ENCODE results near the gene EPHA8. TPM values are rescaled to one million over a fixed set of nuclear protein-coding genes. Genes with fewer than 3 reads are reported as not detected.

The EPHA8 gene
- total and polyA plus RNA-seq, 7 donors: 0.01 to 0.03 TPM; not detected in 5

GRCh38 chr1:22525646-22526045 is 37.6 kb upstream of the EPHA8 start:
- no peak for ATAC-seq
- intact Hi-C loops (cut with DNase I): no loop called here

GRCh38 chr1:22526098-22526497 is 37.2 kb upstream of the EPHA8 start:
- TF ChIP-seq CTCF (IDR thresholded peaks at IDR 0.05): no peak
- intact Hi-C loops (cut with DNase I): no loop called here
- DNase-seq (no peak), ATAC-seq (no peak)
- H3K27ac ChIP-seq: no peak overlapping the region
- no peaks in the 10 kb centered on the region for H3K27me3 ChIP-seq (ENCODE audit: insufficient read depth in 3 of 3, low read length in 2 of 3)
- WGBS, 3 donors: 55 to 69% (median 58%) methylated on average over 11 of the region's 11 CpGs
- no peaks in the 10 kb centered on the region for H3K9me3 ChIP-seq
- H3K4me3 ChIP-seq: no peak overlapping the region
- no peaks in the 10 kb centered on the region for H3K4me1 ChIP-seq
- H3K36me3 ChIP-seq (ENCODE audit: insufficient read depth in 1 of 2, low read depth in 1 of 2): peaks cover 8 to 80% of the 10 kb centered on the region in 2 donors

More at GRCh38 chr1:22525646-22526045, 37.6 kb upstream of the EPHA8 start:
- Histone ChIP-seq H3K4me1 (no peaks in the 10 kb centered on the region), H3K27me3 (ENCODE audit: insufficient read depth in 3 of 3, low read length in 2 of 3) (no peaks in the 10 kb centered on the region), H3K36me3 (ENCODE audit: insufficient read depth in 1 of 2, low read depth in 1 of 2) (peaks cover 8 to 85% of the 10 kb centered on the region in 2 donors), H3K9me3 (no peaks in the 10 kb centered on the region), H3K27ac (no peak overlapping the region), H3K4me3 (no peak overlapping the region)
- DNase-seq: no peak
- TF ChIP-seq CTCF (IDR thresholded peaks at IDR 0.05): no peak
- 90 to 94% (median 92%) methylated on average over 10 to 11 of the region's 11 CpGs for WGBS, 3 donors

GRCh38 chr1:22526677-22527076 is 36.6 kb upstream of the EPHA8 start:
- H3K36me3 ChIP-seq (ENCODE audit: insufficient read depth in 1 of 2, low read depth in 1 of 2): peaks cover 8 to 74% of the 10 kb centered on the region in 2 donors
- H3K4me1 ChIP-seq: no peaks in the 10 kb centered on the region
- H3K27ac ChIP-seq: no peak overlapping the region
- intact Hi-C loops (cut with DNase I): no loop called here
- no peak for DNase-seq
- H3K9me3 ChIP-seq: no peaks in the 10 kb centered on the region
- no peak for ATAC-seq
- TF ChIP-seq CTCF (IDR thresholded peaks at IDR 0.05): no peak
- WGBS, 3 donors: 90 to 95% (median 93%) methylated on average over 5 of the region's 5 CpGs
- no peak overlapping the region for H3K4me3 ChIP-seq
- H3K27me3 ChIP-seq (ENCODE audit: insufficient read depth in 3 of 3, low read length in 2 of 3): no peaks in the 10 kb centered on the region

GRCh38 chr1:22527122-22527521 is 36.2 kb upstream of the EPHA8 start:
- Histone ChIP-seq H3K4me3 (no peak overlapping the region), H3K27ac (no peak overlapping the region), H3K27me3 (ENCODE audit: insufficient read depth in 3 of 3, low read length in 2 of 3) (no peaks in the 10 kb centered on the region), H3K36me3 (ENCODE audit: insufficient read depth in 1 of 2, low read depth in 1 of 2) (peaks cover 8 to 70% of the 10 kb centered on the region in 2 donors), H3K9me3 (no peaks in the 10 kb centered on the region), H3K4me1 (no peaks in the 10 kb centered on the region)
- WGBS, 3 donors: 82 to 89% (median 88%) methylated on average over 7 of the region's 7 CpGs
- intact Hi-C loops (cut with DNase I): no loop called here
- DNase-seq: peak in 1 of 2 donors; percentile 28
- ATAC-seq: no peak
- TF ChIP-seq CTCF (IDR thresholded peaks at IDR 0.05): no peak

Data from psoas muscle (tissue), 8 donors.